ENCODE results near the gene CDC14A. TPM values are rescaled to one million over a fixed set of nuclear protein-coding genes. Genes with fewer than 3 reads are reported as not detected.

Gene CDC14A
- 10 to 100 TPM in 1 of 2 donors, 1 to 10 TPM in 1; 8.9 to 13.9 TPM for total RNA-seq
- polyA plus RNA-seq (ENCODE audit: insufficient read length in 6 of 6), result 10 to 100 TPM; 13.5 to 16.4 (median 14.7) TPM
- long read RNA-seq, donor 1, partial matches to known transcripts, result 0 of 1 reads
- long read RNA-seq, donor 1, other reads (novel, unspliced or antisense), result 0 of 1 reads
- long read RNA-seq, donor 2, full-length matches to known transcripts, result 6 of 6 reads
- long read RNA-seq, donor 2, partial matches to known transcripts, result 0 of 6 reads
- long read RNA-seq, donor 2, other reads (novel, unspliced or antisense), result 0 of 6 reads
- long read RNA-seq, donor 3, full-length matches to known transcripts, result 2 of 2 reads
- long read RNA-seq, donor 3, partial matches to known transcripts, result 0 of 2 reads
- long read RNA-seq, donor 3, other reads (novel, unspliced or antisense), result 0 of 2 reads
- long read RNA-seq, donor 4, result 0 reads
- long read RNA-seq, donor 5, full-length matches to known transcripts, result 3 of 3 reads
- long read RNA-seq, donor 5, partial matches to known transcripts, result 0 of 3 reads
- long read RNA-seq, donor 5, other reads (novel, unspliced or antisense), result 0 of 3 reads
- long read RNA-seq, donor 6, result 0 reads
- long read RNA-seq, donor 7, full-length matches to known transcripts, result 3 of 3 reads
- long read RNA-seq, donor 7, partial matches to known transcripts, result 0 of 3 reads
- long read RNA-seq, donor 7, other reads (novel, unspliced or antisense), result 0 of 3 reads
- long read RNA-seq, donor 8, partial matches to known transcripts, result 0 of 1 reads
- long read RNA-seq, donor 8, other reads (novel, unspliced or antisense), result 0 of 1 reads
- long read RNA-seq, donor 9, result 0 reads
- long read RNA-seq, donor 10, partial matches to known transcripts, result 0 of 1 reads
- long read RNA-seq, donor 10, other reads (novel, unspliced or antisense), result 1 of 1 reads
- long read RNA-seq, donor 11, partial matches to known transcripts, result 0 of 1 reads
- long read RNA-seq, donor 11, other reads (novel, unspliced or antisense), result 0 of 1 reads
- long read RNA-seq, donor 12, full-length matches to known transcripts, result 2 of 2 reads
- long read RNA-seq, donor 12, partial matches to known transcripts, result 0 of 2 reads
- long read RNA-seq, donor 12, other reads (novel, unspliced or antisense), result 0 of 2 reads

GRCh38 chr1:100352267-100353070 lies at the start of gene CDC14A:
Gene CDC14A (plus strand): TSS chr1:100352506. CDS start chr1:100352955, 449 bp downstream.
- intact Hi-C loops (cut with DNase I), result loop anchor here in 1 of 2 donors (10.0 kb wide), 1 partner anchor 102 kb away; no protein-coding TSS in a partner anchor
- H3K4me3 ChIP-seq, result peak within 1 kb of the TSS; percentile 66 to 94
- DNase-seq, result peak; percentile 92 to 97 (median 96)

GRCh38 chr1:100302739-100303138 lies 49.6 kb upstream of the CDC14A start:
- ATAC-seq, result no peak
- Histone ChIP-seq H3K4me3 (no peak overlapping the region), H3K4me1 (no peaks in the 10 kb centered on the region), H3K36me3 (no peaks in the 10 kb centered on the region), H3K27ac (no peak overlapping the region), H3K9me3 (no peaks in the 10 kb centered on the region), H3K27me3 (no peaks in the 10 kb centered on the region)
- intact Hi-C loops (cut with DNase I), result no loop called here
- no peak for DNase-seq
- TF ChIP-seq CTCF (IDR thresholded peaks at IDR 0.05), result no peak

More at GRCh38 chr1:100352267-100353070, at the start of gene CDC14A:
- Histone ChIP-seq H3K27ac (peak within 1 kb of the TSS; percentile 93), H3K36me3 (no peaks in the 10 kb centered on the region), H3K27me3 (no peaks in the 10 kb centered on the region), H3K9me3 (no peaks in the 10 kb centered on the region), H3K4me1 (peaks cover 7 to 41% of the 10 kb centered on the region in 2 donors)
- TF ChIP-seq CTCF (IDR thresholded peaks at IDR 0.05), result no peak
- ATAC-seq, result peak; percentile 86

- Histone ChIP-seq H3K4me1 (no peaks in the 10 kb centered on the region), H3K27ac (no peak overlapping the region), H3K36me3 (no peaks in the 10 kb centered on the region), H3K27me3 (no peaks in the 10 kb centered on the region), H3K4me3 (no peak overlapping the region), H3K9me3 (no peaks in the 10 kb centered on the region)
- no peak for TF ChIP-seq CTCF (IDR thresholded peaks at IDR 0.05)
- DNase-seq, result no peak
- no peak for ATAC-seq
- intact Hi-C loops (cut with DNase I), result no loop called here
Observed at GRCh38 chr1:100304227-100304626, 48.1 kb upstream of the CDC14A start.

GRCh38 chr1:100304921-100305320 lies 47.4 kb upstream of the CDC14A start:
- no peak overlapping the region for H3K4me3 ChIP-seq
- H3K4me1 ChIP-seq, result no peaks in the 10 kb centered on the region
- H3K27ac ChIP-seq, result no peak overlapping the region
- H3K9me3 ChIP-seq, result peaks cover 0 to 2% of the 10 kb centered on the region in 2 donors
- intact Hi-C loops (cut with DNase I), result no loop called here
- no peak for DNase-seq
- no peak for TF ChIP-seq CTCF (IDR thresholded peaks at IDR 0.05)
- ATAC-seq, result no peak
- no peaks in the 10 kb centered on the region for H3K36me3 ChIP-seq
- H3K27me3 ChIP-seq, result no peaks in the 10 kb centered on the region

All from left lung (tissue), 14 donors.